Caki2 (cell line): ENCODE data around the gene PLXNA2. TPM values are rescaled to one million over a fixed set of nuclear protein-coding genes. Genes with fewer than 3 reads are reported as not detected.

Experiments used
- DNase-seq: peaks from one replicate; pipeline ENCODE4 v3.0.0-alpha.2; 2015; ENCODE audit warnings: low read depth
- in situ Hi-C: cut with HindIII; loops from 2 replicates; pipeline ENCODE4 v1.10.0; 2016; ENCODE audit warnings: low sequenced_read_pairs, low pct_unique_long_range_greater_than_20kb, mixed read lengths
- total RNA-seq: library from RNA; depleted of rRNA; stranded (reverse); fragments of >200 nt; shearing (Covaris generic); gene quantifications from 2 replicates; pipeline ENCODE4 v1.2.3, GENCODE V29; 2014; ENCODE audit warnings: low replicate concordance

Gene PLXNA2
- total RNA-seq, 1 experiment from 2014 or later: 1.6 TPM

DNA sequence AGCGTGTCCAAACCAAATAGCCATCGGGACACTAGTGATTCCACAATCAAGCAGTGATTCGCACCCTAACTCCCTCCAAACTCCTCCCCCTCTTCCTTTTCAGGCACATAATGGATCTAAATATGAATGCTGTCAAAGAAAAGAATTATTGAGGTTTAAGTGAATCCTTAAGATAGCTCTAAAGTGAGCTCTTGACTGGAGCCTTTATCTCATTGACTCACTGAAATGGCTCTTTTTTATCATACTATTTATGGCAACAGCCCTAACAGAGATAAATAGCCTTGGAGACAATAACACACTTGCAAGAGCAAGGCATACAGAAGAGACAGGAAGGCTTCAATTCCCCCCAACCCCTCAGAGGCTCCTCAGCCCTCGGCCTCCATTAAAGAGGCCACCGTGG is 143.3 kb downstream of the PLXNA2 start:
- DNase-seq: no peak
- in situ Hi-C loops: no loop called here

DNA sequence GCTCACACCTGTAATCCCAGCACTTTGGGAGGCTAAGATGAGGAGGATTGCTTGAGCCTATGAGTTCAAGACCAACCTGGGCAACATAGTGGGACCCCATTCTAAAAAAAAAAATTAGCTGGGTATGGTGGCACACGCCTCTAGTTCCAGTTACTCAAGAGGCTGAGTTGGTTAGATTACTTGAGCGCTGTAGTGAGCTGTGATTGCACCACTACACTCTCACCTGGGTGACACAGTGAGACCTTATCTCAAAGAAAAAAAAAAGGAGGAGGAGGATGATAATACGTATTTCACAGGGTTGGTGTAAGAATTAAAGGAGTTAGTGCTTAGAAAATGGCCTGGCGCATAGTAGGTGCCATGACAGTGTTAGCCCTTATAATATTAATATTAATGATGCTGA is 144.1 kb downstream of the PLXNA2 start:
- in situ Hi-C loops: no loop called here
- no peak for DNase-seq

DNA sequence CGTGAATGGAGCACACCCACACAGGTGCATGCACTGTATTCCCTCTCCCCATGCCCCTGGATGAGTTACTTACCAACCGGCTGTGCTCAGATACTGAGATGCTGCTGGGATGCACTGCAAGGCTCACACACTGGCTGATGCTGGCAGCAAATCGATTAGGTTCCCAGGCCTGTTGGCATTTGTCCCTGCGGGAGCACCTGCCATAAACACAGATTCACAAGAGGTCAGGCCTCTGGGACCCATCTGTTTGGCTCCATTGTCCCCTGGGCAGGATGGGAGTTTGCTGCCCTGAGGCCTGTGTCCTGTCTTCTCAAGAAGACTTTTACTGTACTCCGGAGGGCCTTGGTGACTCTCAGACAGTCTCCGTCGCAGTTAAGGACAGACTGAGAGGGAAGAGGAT is 145.4 kb downstream of the PLXNA2 start:
- in situ Hi-C loops: no loop called here
- no peak for DNase-seq

DNA sequence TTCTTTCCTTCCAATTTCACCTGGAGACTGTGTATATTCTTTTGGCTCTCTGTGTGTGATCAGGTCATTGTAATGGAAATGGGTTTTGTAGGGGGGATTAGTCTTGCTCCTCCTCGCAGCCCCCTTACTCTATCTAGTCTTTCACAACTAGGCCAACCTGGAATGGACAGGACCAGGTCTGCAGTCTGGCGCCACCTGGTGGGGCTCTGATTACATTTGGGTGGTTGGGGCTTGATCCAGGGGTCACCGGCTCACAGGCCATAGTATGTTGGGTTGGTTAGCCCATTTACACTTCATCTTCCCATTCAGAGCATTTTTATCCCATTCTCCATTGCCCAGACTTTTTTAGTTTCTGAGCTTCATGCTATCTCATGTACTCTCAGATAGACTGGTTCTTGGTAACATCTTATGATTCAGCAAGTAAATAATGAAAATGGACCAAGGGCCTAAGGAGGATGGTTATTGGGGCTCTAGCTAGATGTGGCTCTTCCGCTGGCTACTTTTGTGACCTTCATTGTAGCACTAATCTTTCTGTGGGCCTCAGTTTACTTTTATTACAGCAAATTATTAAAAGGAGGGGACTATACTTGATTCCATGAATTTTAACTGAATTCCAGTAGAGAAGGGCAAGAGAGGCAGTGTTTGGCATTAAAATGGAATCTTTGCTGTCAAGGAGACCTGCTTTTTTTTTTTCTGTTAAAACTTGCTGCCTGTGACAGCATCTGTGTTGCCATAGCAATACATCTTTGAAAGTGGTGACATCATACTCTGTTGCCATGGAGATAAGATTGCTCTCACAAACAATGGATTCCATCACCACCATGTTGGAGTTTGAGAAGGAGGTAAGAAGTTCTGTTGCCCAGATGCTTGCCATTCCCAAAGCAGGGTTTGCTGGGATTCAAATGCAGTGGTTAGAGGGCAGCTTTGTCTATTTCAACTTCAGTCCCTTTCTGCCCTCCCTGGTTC is 150.1 kb downstream of the PLXNA2 start:
- peak; percentile 31 for DNase-seq
- in situ Hi-C loops: no loop called here

DNA sequence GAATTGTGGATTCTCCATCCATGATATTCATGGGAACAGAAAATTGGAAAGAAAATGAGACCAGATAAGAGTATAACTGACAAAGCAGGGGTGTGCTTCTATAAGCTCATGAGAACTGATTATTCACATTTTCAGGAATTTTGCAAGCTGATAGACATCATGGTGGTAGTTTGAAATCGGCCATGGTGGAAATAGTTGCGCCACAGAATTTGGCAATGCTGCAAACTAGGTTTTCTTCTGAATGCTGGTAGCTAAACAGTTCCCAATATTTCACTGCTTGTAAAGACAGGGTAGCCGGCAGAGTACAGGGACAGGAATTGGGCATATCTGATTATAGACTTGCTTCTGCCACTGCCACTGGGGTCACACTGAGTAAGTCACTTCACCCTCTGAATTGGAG is 151.1 kb downstream of the PLXNA2 start:
- no peak for DNase-seq
- in situ Hi-C loops: no loop called here

DNA sequence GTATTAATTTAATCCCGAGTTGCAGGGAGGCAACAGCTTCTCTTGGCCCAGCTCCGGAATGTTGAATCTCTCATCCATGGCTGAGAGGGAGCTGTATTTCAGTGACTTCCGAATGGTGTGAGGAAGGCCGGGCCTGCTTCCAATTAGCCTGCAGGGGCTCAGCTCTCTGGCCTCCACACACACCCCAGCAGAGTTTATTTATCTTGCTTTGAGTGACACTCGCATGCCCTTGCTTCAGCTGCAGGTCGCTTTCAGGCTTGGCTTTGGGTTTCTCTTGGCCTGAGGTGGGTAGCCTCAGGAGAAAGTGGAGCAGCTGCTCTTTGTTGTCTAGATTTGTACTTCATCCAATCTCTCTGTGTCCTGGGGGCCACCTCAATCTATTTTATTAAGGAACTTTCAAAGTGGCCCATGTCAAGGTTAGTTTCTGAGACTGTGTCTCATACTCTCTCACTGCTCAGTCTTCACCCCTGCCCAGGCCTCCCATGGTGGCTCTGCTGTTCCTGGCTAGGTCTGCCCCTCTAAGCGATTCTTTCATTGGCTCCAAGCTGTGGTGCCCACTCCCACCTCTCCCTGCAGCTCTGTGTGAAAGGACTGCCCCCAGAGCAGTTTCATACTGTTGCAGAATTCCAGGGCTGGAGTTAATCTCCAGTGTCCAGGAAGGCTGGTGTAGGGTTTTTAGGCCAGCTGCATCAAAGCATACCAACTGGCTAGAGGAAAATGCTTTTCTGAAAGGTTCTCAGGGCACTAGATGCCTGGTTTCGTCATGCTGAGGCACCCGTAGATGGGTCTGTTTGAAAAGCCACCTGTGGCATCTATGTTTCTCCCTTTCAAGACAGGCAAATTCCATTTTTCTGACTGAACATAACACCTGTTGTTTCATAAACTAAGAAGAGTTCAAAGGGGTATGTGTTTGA is 153.5 kb downstream of the PLXNA2 start:
- DNase-seq: no peak
- in situ Hi-C loops: no loop called here

DNA sequence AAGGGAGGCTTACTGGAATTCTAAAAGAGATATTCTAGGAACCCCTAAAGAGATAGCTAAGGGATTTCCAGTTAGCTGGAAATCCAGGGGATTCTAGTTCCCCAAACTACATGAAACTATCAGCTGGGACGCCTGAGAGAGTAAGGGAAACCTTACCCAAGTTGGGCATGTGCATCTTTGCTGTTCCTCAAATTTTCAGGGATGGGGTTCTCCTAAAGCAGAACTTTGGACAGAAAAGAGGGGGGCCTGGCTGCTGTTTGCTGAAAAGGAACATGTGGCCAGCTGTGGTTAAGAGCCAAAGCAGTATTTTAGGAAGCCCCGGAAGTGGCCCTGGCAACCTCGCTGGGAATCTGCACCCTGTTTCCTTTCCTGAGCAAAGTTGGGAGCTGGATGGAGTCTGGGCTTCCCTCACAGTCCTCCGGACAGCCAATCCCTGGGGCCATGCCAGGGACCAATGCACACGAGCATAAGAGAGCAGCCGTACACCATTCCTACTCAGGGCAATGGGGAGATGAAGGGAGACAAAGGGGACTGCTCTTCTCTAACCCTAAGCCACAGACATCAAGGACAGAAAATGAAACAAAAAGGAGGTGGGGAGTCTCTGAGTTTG is 154.3 kb downstream of the PLXNA2 start:
- in situ Hi-C loops: no loop called here
- no peak for DNase-seq

DNA sequence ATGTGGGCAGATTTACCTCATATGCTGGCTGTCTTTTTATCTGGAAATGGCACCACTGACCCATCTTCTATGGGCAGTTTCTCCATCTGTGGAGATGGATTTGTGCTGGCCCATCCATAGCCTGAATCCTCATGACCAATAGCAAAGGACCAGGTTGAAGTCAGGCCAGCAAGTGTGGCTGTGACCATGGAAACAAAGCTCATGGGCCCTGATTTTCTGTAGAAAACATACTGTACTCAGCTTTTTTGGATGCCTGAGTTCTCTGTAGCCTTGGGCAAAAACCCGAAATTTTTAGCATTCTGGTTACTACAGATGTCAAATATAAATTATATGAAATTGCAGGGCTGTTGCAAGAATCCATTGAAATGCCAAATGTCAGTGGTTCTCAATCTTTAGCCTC is 155.0 kb downstream of the PLXNA2 start:
- DNase-seq: no peak
- in situ Hi-C loops: no loop called here

DNA sequence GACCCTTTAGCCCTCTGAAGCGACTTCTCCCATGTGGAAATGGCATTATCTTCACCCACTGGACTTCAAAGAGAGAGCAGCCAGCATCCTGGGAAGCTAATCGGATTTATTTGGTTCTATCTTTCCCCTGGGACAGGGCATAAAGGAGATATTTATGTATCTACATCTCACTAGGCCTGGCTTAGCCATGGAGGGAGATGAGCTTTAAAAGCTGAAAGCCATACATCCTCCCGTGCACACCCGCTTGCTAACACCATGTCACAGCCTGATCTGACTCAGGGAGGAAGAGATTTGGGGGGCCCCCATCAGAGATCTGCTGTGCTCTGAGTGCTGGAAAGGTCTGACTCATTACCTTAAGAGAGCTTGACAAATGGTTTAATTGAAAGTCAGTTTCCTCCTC is 155.9 kb downstream of the PLXNA2 start:
- in situ Hi-C loops: no loop called here
- no peak for DNase-seq

DNA sequence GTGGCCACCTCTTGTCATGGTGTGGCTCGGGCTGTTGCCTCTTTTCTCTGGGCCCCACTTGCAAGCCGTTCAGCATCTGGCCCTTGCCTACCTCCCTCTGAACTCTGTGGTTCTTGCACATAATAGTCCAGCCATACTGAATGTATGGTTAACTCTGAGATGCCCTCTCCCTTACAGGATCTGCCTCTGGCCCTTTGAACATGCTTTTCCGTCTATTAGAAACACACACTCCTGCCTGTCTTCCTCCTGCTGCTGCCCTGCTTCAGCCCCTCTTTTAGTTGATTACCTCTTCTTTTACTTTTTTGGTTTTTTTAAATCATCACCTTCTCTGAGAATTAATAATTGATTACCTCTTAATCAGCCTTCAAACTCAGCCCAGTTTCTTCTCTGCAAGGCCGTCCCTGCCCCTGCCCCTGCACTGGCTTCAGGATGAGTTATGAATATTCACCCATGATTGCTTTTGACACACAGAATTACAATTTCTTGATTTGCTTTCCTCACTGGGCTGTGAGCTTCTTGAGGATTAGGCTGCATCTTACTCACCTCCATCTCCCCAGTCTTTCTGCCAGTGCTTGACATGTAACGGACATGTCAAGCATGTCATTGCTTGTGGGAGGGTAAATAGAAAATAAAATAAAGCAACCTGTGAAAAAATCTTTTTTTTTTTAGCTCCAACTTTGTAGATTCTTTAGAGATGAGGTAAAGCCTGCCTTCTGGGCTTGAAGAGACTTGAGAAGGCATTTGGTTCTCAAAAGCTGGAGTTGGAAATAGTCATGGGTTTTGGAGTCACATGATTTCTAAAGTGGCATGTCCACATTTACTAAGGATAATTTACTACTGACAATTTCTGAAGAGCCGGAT is 158.3 kb downstream of the PLXNA2 start:
- in situ Hi-C loops: no loop called here
- no peak for DNase-seq

DNA sequence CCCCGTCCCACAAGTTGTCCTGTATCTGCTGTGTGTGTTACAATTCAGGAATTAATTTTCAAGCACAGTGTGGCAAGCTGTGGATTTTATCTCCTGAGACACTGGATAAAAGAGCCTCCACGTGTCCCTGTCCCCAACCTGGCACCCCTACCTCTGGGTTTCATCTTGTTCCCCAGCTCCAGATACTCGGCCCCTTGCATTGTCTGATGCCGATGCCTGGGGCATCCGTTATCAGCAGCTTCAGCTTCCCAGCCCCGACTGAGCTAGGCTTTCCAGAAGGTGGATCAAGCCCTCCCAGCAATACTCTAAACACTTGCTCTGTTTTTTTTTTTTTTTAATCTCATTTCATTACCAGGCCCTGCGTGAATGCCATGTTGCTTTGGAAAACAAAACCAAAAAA is 159.4 kb downstream of the PLXNA2 start:
- DNase-seq: no peak
- in situ Hi-C loops: no loop called here

DNA sequence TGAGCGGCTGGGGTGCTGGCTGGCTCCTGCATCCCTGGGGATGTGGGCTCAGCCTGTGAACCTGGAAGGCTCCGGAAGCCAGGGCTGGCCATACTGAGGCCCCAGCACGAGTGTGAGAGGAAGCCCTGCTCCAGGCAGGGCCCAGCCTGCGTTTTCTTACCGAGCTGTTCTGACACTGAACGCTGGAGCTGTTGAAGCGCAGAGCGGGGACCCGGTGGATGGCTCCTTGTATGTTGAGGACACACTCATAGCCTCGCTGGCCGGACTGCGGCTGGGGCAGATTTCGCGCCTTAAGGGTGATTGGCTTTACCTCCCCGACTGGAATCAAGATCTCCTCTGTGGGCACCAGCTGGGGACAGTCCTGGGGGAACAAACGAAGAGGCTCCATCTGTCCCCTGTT is 160.0 kb downstream of the PLXNA2 start:
- no peak for DNase-seq
- in situ Hi-C loops: no loop called here

DNA sequence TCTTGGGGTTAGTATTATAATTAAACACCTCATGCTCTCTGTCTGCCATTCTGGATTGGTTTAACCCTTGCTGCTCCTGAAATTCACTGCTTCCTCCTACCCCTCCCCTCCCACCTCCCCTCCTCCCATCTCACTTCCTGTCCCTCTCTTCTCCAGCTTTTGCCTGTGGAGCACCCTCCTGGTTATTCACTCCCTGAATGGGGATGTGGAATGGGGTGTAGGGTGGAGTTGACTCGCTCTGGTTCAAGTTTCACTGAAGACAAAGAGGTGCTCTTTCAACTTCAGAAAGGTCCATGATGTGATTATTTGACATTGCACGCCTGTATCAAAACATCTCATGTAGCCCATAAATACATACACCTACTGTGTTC is 160.5 kb downstream of the PLXNA2 start:
- in situ Hi-C loops: no loop called here
- no peak for DNase-seq

DNA sequence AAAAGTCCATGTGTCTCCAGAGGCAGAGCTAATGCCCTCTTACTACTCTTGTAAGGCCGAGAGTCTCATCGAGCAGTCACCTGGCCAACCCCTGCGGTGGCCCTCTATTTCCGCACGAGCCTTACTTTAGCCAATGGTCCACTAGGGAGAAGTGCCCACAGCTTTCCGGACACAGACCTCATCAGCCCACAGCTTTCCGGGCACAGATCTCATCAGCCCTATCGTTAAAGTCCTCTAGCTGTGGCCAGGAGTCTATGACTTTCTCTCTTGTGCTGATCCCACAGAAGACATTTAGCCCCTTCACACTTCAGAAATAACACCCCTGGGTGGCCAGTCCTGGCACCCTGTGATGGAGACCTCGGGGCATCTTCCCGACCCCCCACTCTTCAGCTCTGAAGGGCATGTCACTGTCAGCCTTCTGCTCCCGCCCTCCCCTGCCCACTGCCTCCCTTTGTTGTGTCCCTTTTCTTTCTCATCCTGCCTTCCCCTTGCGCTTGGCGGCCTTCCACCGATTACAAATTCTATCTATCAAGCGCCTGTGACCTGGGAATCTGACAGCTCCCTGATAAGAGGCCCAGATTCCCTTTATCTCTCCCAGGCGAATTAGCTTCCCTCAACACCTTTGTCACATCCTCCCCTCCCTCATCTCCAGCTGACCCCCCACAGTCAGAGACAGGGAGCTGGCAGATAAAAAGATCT is 161.0 kb downstream of the PLXNA2 start:
- in situ Hi-C loops: no loop called here
- no peak for DNase-seq

DNA sequence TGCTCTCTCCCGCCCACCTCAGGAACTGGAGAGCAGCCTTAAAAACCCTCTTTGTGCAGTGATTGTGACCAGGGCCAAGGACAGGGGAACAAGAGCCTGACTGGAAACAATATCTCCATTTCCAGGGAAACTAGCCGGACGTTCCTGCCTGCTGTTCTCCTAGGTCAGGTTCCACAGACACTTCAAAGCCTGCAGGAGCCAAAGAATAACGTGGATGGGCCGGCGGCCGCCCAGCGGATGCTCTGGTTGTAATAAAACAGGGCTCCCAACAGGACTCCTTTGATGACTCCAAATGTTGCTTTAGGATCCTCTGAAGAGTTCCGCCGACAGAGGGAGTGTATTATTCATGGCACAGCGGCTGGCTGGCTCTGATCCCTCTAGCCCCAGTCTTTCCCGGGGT is 162.2 kb downstream of the PLXNA2 start:
- in situ Hi-C loops: no loop called here
- DNase-seq: no peak

DNA sequence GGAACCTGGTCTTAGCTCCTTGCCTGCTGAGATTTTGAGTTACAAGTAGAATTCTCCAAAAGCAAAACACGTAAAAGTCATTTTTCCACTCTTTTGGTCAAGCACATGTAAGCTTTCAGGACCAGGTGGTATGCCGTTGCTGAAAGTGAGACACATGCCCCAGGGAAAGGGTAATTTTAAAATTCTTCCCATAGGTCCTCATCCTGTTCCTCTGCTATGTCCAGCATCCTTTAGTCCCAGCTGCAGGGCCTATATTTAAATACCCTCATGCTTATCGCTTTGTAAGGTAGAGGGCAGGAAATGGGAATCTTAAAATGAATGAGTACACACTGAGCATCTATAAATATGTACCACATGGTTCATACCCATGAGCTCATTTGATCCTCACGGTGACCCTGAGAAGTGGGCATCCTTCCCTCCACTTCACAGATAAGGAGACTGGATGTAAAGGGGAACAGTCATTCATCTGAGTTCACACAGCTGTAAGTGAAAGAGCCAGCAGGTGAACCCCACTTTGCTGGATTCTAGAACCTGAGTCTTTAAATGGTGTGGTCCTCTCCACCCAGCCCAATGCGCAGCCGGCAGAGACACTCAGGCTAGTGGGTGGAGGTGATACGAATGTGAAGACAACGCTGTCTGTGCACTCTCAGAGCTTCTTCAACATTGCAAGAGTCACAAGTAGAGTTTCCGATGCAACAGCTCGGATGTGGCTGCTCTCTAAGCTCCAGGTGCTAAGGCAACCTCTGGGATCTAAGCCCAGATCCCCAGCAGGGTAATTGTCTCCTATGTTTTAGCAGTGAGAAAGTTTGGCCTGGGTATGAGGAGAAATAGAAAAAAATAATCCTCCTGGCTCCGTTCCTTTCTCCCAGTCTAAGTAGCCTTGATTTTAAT is 163.5 kb downstream of the PLXNA2 start:
- in situ Hi-C loops: no loop called here
- DNase-seq: no peak

DNA sequence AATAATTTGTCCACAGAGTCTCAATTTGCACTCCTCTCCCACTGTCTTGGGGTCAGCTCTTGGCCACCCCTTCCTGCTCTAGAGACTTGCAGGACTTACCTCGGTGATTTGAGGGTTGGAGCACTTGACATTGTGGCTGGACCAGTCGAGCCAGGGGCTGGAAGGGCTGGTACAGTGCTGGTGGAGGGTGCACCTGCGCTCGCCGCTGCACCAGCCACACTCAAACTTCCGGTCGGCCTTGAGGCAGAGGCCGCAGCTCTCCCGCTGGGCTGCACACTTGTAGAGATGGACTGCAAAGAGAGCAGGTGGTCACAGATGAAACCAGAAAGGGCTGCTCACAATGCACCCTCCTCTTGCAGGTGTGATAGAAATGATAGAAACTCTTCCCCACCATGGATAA is 165.0 kb downstream of the PLXNA2 start:
- no peak for DNase-seq
- in situ Hi-C loops: no loop called here
